ENCODE results near the gene EBF3. TPM values are rescaled to one million over a fixed set of nuclear protein-coding genes. Genes with fewer than 3 reads are reported as not detected.

The EBF3 gene
- total RNA-seq, 3 donors from 2014 or later, result 0.23 to 2.8 (median 0.89) TPM

DNA sequence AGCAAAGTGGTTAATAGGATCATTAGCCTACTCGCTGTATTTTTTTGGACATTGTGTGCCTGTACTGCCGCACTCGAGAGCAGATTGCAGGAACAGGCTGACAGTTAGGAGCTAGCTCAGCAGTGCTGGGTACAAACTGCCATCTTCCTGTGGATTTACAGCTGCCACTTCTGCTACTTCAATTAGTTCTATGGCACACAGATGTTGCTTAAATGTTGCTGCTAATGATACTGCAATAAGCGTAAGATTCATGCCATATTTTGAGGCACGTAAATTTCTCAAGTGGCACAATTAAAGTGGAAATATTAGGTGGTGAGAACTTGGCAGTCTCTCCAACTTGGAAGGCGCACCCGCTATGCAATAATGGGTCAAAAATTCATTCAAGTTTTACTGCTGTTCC lies 171.9 kb downstream of the EBF3 start:
- DNase-seq, result no peak
- TF ChIP-seq, protein P1, sequence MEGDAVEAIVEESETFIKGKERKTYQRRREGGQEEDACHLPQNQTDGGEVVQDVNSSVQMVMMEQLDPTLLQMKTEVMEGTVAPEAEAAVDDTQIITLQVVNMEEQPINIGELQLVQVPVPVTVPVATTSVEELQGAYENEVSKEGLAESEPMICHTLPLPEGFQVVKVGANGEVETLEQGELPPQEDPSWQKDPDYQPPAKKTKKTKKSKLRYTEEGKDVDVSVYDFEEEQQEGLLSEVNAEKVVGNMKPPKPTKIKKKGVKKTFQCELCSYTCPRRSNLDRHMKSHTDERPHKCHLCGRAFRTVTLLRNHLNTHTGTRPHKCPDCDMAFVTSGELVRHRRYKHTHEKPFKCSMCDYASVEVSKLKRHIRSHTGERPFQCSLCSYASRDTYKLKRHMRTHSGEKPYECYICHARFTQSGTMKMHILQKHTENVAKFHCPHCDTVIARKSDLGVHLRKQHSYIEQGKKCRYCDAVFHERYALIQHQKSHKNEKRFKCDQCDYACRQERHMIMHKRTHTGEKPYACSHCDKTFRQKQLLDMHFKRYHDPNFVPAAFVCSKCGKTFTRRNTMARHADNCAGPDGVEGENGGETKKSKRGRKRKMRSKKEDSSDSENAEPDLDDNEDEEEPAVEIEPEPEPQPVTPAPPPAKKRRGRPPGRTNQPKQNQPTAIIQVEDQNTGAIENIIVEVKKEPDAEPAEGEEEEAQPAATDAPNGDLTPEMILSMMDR (IDR thresholded peaks at IDR 0.05), result no peak

DNA sequence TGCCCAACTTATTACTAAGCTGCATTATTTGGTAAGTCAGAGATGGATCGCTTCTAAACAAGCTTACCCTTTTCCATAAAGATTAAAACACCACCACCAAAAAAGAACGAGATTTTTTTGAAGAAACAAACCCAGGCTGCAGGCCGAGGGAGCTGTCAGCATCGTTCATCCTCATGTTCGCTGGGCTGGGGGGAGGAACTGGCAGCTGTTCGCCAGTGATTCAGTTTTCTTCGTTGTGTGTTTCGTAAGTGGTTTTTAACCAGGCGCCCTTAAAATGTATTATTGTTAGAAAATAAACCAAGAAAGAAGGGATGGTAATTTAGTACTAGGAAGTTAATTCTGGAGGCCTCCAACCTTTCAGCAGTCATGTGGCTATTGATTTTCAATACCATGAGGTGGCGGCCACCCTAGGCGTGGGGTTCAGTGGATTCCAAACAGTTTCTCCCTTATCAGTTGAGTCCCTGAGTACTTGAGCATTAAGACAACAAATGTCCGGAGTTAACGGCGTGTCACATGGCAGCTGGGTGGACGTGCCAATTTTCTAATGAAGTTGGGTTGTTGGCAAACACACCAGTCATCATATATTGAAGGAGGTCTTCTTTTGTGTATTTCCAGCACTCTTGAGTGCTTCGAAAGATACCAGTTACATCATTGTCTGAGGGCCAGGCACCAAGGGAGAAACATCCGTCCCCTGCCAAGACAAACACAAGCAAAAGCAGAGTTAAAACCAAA lies 173.2 kb downstream of the EBF3 start:
- no peak overlapping the region for H3K4me3 ChIP-seq
- intact Hi-C loops (cut with DNase I, micrococcal nuclease), result no loop called here
- no peaks in the 10 kb centered on the region for H3K4me1 ChIP-seq (ENCODE audit: low read depth)
- H3K9me3 ChIP-seq, result no peaks in the 10 kb centered on the region
- no peaks in the 10 kb centered on the region for H3K36me3 ChIP-seq (ENCODE audit: low read depth)
- DNase-seq (no peak), ATAC-seq (no peak)
- TF ChIP-seq, protein P1 (IDR thresholded peaks at IDR 0.05), result no peak

More for the DNA sequence above, 171.9 kb downstream of the EBF3 start:
- ATAC-seq, result no peak
- Histone ChIP-seq H3K4me1 (ENCODE audit: low read depth) (no peaks in the 10 kb centered on the region), H3K36me3 (ENCODE audit: low read depth) (no peaks in the 10 kb centered on the region), H3K9me3 (no peaks in the 10 kb centered on the region), H3K4me3 (no peak overlapping the region)
- intact Hi-C loops (cut with DNase I, micrococcal nuclease), result no loop called here

DNA sequence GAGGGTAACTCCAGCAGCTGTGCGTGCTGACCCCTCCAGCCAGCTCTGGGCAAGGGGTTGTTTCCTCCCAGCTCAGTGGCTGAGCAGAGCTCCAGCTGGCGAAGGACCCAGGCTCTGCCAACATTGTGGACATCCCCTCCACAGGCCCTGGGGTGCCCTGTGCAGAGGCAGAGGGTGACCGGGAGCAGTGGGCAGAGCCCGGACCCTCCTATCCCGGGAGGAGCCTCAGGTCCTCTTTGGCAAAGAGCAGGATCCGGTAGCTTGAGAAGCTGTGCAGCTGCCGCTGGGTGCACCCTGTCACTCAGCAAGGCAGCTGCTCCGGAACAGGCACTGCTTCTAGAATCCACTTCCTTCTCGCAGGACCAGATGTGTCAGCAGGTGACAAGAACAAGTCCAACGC lies 175.9 kb downstream of the EBF3 start:
- TF ChIP-seq, protein P1 (IDR thresholded peaks at IDR 0.05), result no peak
- no peak overlapping the region for H3K4me3 ChIP-seq
- H3K4me1 ChIP-seq (ENCODE audit: low read depth), result no peaks in the 10 kb centered on the region
- intact Hi-C loops (cut with DNase I, micrococcal nuclease), result no loop called here
- H3K9me3 ChIP-seq, result no peaks in the 10 kb centered on the region
- DNase-seq (no peak), ATAC-seq (no peak)
- H3K36me3 ChIP-seq (ENCODE audit: low read depth), result no peaks in the 10 kb centered on the region

DNA sequence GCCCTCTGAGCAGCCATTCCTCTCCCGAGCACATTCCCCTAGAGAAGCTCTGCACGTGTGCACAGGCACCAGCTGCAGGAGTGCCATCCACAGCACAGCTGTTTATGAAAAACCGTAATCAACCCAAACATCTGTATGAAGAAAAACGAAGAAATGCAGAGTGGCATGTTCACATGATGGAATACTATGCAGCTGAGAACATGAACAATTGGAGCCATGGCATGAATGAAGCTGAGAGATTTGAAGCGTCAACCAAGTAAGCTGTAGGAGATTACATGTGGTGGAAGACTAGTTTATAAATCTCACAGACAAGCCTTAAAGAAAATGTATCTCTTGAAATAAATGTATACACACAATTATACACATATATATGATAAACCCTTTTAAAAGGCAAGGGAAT lies 176.5 kb downstream of the EBF3 start:
- Histone ChIP-seq H3K9me3 (no peaks in the 10 kb centered on the region), H3K4me3 (no peak overlapping the region), H3K4me1 (ENCODE audit: low read depth) (no peaks in the 10 kb centered on the region), H3K36me3 (ENCODE audit: low read depth) (no peaks in the 10 kb centered on the region)
- DNase-seq (no peak), ATAC-seq (no peak)
- intact Hi-C loops (cut with DNase I, micrococcal nuclease), result no loop called here
- TF ChIP-seq, protein P1 (IDR thresholded peaks at IDR 0.05), result no peak

DNA sequence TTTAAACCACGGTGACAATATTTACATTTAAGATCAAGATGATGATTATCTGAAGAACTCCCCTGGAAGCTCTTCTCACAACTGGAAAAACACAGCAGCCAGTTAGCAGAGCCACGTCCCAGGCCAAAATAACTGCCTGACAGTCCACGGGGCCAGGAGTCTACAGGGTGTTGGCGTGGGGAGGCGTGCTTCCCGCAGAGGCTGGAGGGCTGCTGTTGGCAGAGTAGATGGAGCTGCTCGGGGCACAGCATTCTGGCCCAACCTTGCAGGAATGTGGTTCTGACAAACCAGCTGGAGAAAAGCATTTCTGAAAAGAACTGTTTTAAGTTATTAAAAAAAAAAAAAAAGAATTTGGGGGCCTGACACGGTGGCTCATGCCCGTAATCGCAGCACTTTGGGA lies 177.9 kb downstream of the EBF3 start:
- H3K4me1 ChIP-seq (ENCODE audit: low read depth), result no peaks in the 10 kb centered on the region
- ATAC-seq (no peak), DNase-seq (no peak)
- H3K4me3 ChIP-seq, result no peak overlapping the region
- no peaks in the 10 kb centered on the region for H3K9me3 ChIP-seq
- intact Hi-C loops (cut with DNase I, micrococcal nuclease), result no loop called here
- H3K36me3 ChIP-seq (ENCODE audit: low read depth), result no peaks in the 10 kb centered on the region
- TF ChIP-seq, protein P1 (IDR thresholded peaks at IDR 0.05), result no peak

Data from mucosa of descending colon (tissue), 3 donors.